ENCODE results near the gene THRAP3. TPM values are rescaled to one million over a fixed set of nuclear protein-coding genes. Genes with fewer than 3 reads are reported as not detected.

Gene THRAP3
- total and polyA plus RNA-seq, 7 donors: 45.8 to 159 (median 96.6) TPM

- peaks cover 0 to 39% of the 10 kb centered on the region in 2 donors for H3K36me3 ChIP-seq (ENCODE audit: insufficient read depth in 1 of 2, low read depth in 1 of 2)
- no peak for DNase-seq
- H3K27ac ChIP-seq: peak overlapping the region; percentile 61
- H3K4me3 ChIP-seq: no peak overlapping the region
- WGBS, 3 donors: 47 to 56% (median 55%) methylated on average over 2 of the region's 2 CpGs
- TF ChIP-seq CTCF (IDR thresholded peaks at IDR 0.05): no peak
- intact Hi-C loops (cut with DNase I): no loop called here
- H3K9me3 ChIP-seq: no peaks in the 10 kb centered on the region
- H3K27me3 ChIP-seq (ENCODE audit: insufficient read depth in 3 of 3, low read length in 2 of 3): no peaks in the 10 kb centered on the region
- peak in 3 of 4 donors; percentile 49 to 71 (median 56) for ATAC-seq
- H3K4me1 ChIP-seq: peaks cover 49% of the 10 kb centered on the region
Observed at GRCh38 chr1:36269408-36269838, 45.2 kb downstream of the THRAP3 start.

- H3K27ac ChIP-seq: peak overlapping the region; percentile 67
- no peak for TF ChIP-seq CTCF (IDR thresholded peaks at IDR 0.05)
- peaks cover 38% of the 10 kb centered on the region for H3K4me1 ChIP-seq
- H3K4me3 ChIP-seq: no peak overlapping the region
- 82 to 89% (median 86%) methylated on average over 5 of the region's 5 CpGs for WGBS, 3 donors
- no peak for DNase-seq
- H3K9me3 ChIP-seq: no peaks in the 10 kb centered on the region
- no peak for ATAC-seq
- H3K27me3 ChIP-seq (ENCODE audit: insufficient read depth in 3 of 3, low read length in 2 of 3): no peaks in the 10 kb centered on the region
- intact Hi-C loops (cut with DNase I): no loop called here
- peaks cover 0 to 37% of the 10 kb centered on the region in 2 donors for H3K36me3 ChIP-seq (ENCODE audit: insufficient read depth in 1 of 2, low read depth in 1 of 2)
Observed at GRCh38 chr1:36273024-36273423, 48.8 kb downstream of the THRAP3 start.

- WGBS, 3 donors: 96 to 100% (median 96%) methylated on average over 1 of the region's 1 CpG
- ATAC-seq: no peak
- intact Hi-C loops (cut with DNase I): no loop called here
- H3K27ac ChIP-seq: peak overlapping the region; percentile 44
- TF ChIP-seq CTCF (IDR thresholded peaks at IDR 0.05): no peak
- peaks cover 0 to 27% of the 10 kb centered on the region in 2 donors for H3K36me3 ChIP-seq (ENCODE audit: insufficient read depth in 1 of 2, low read depth in 1 of 2)
- peaks cover 37% of the 10 kb centered on the region for H3K4me1 ChIP-seq
- no peak for DNase-seq
- H3K27me3 ChIP-seq (ENCODE audit: insufficient read depth in 3 of 3, low read length in 2 of 3): no peaks in the 10 kb centered on the region
- no peak overlapping the region for H3K4me3 ChIP-seq
- H3K9me3 ChIP-seq: no peaks in the 10 kb centered on the region
Observed at GRCh38 chr1:36274201-36274600, 50.0 kb downstream of the THRAP3 start.

- H3K36me3 ChIP-seq (ENCODE audit: insufficient read depth in 1 of 2, low read depth in 1 of 2): peaks cover 0 to 13% of the 10 kb centered on the region in 2 donors
- intact Hi-C loops (cut with DNase I): no loop called here
- H3K27me3 ChIP-seq (ENCODE audit: insufficient read depth in 3 of 3, low read length in 2 of 3): no peaks in the 10 kb centered on the region
- H3K27ac ChIP-seq: peak overlapping the region; percentile 91
- no peaks in the 10 kb centered on the region for H3K9me3 ChIP-seq
- no peak for TF ChIP-seq CTCF (IDR thresholded peaks at IDR 0.05)
- H3K4me3 ChIP-seq: no peak overlapping the region
- H3K4me1 ChIP-seq: peaks cover 44% of the 10 kb centered on the region
- ATAC-seq (no peak), DNase-seq (no peak)
- 93 to 97% (median 93%) methylated on average over 6 of the region's 6 CpGs for WGBS, 3 donors
Observed at GRCh38 chr1:36276688-36277087, 52.4 kb downstream of the THRAP3 start.
